ENCODE data around the gene SKAP1.

DNA sequence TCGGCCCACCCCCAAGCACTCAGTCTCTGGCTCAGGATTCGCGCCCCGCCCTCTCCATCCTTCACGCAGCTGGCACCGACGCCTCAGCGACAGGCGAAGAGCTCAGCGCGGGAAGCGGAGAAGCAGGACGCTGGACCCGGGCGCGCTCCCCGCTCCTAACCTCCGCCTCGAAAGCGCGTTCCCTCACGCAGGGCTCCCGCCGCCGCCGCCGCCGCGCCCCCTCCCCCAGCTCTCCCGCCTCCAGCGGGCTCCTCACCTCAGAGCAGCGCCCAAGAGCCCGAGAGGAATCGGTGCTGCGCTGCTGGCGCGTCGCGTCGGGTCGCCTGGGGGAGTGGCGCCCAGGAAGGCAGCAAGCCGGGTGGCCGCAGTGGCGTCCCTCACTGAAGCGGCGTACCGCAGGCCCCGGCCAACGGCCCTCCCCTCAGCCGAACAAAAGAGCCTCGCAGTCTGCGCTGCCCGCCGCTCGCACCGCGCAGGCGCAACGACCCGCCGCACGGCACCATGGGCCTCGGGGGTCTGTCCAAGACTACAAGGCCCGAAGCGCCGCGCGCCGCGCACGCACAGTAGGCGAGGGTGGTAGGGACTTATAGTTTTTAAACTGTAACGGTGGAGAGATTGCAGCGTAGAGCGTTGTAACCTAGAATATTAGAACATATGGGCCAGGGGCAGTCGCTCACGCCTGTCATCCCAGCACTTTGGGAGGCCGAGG, 328.8 kb downstream of the SKAP1 start, which contains the start of gene CBX1:
- TF ChIP-seq, protein P1, sequence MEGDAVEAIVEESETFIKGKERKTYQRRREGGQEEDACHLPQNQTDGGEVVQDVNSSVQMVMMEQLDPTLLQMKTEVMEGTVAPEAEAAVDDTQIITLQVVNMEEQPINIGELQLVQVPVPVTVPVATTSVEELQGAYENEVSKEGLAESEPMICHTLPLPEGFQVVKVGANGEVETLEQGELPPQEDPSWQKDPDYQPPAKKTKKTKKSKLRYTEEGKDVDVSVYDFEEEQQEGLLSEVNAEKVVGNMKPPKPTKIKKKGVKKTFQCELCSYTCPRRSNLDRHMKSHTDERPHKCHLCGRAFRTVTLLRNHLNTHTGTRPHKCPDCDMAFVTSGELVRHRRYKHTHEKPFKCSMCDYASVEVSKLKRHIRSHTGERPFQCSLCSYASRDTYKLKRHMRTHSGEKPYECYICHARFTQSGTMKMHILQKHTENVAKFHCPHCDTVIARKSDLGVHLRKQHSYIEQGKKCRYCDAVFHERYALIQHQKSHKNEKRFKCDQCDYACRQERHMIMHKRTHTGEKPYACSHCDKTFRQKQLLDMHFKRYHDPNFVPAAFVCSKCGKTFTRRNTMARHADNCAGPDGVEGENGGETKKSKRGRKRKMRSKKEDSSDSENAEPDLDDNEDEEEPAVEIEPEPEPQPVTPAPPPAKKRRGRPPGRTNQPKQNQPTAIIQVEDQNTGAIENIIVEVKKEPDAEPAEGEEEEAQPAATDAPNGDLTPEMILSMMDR (IDR thresholded peaks at IDR 0.05), result peak in 1 of 6 experiments; percentile 38
- TF ChIP-seq POLR2A (IDR thresholded peaks at IDR 0.05), result peak in 2 of 4 donors; percentile 66 to 79

Data from upper lobe of left lung (tissue), 4 donors.